GM18867 (cell line): ENCODE results near the gene PBX1.

Experiments used
- ATAC-seq: cut with Tn5 transposase; IDR thresholded peaks from one replicate; pipeline ENCODE4 v1.9.1; 2021; ENCODE audit warnings: mild to moderate bottlenecking, moderate library complexity; ENCODE audit not compliant: unreplicated experiment

The PBX1 gene

GRCh38 chr1:164660775-164661174, 101.8 kb downstream of the PBX1 start:
- ATAC-seq = peak; percentile 3

GRCh38 chr1:164662462-164662861, 103.5 kb downstream of the PBX1 start:
- ATAC-seq = no peak

GRCh38 chr1:164662955-164663354, 104.0 kb downstream of the PBX1 start:
- no peak for ATAC-seq

GRCh38 chr1:164664127-164664526, 105.1 kb downstream of the PBX1 start:
- peak; percentile 55 for ATAC-seq

GRCh38 chr1:164667001-164667400, 108.0 kb downstream of the PBX1 start:
- no peak for ATAC-seq

GRCh38 chr1:164667600-164667999, 108.6 kb downstream of the PBX1 start:
- no peak for ATAC-seq

- no peak for ATAC-seq
These were observed 109.8 kb downstream of the PBX1 start for GRCh38 chr1:164668491-164669400.

GRCh38 chr1:164670026-164670425, 111.0 kb downstream of the PBX1 start:
- ATAC-seq = no peak

GRCh38 chr1:164670786-164671185, 111.8 kb downstream of the PBX1 start:
- ATAC-seq = no peak

GRCh38 chr1:164671323-164671965, 112.5 kb downstream of the PBX1 start:
- ATAC-seq = no peak

GRCh38 chr1:164671966-164672571, 113.1 kb downstream of the PBX1 start:
- no peak for ATAC-seq

- no peak for ATAC-seq
These were observed 113.6 kb downstream of the PBX1 start for GRCh38 chr1:164672588-164672987.

- no peak for ATAC-seq
These were observed 114.7 kb downstream of the PBX1 start for GRCh38 chr1:164673584-164674214.

GRCh38 chr1:164675342-164675904, 116.4 kb downstream of the PBX1 start:
- ATAC-seq = no peak

- ATAC-seq = no peak
These were observed 119.2 kb downstream of the PBX1 start for GRCh38 chr1:164678136-164678700.

- no peak for ATAC-seq
These were observed 123.6 kb downstream of the PBX1 start for GRCh38 chr1:164682570-164682969.

- no peak for ATAC-seq
These were observed 124.3 kb downstream of the PBX1 start for GRCh38 chr1:164683235-164683634.

GRCh38 chr1:164685266-164686035, 126.5 kb downstream of the PBX1 start:
- no peak for ATAC-seq

GRCh38 chr1:164687777-164688176, 128.8 kb downstream of the PBX1 start:
- no peak for ATAC-seq

- ATAC-seq = no peak
These were observed 129.8 kb downstream of the PBX1 start for GRCh38 chr1:164688791-164689190.
